ENCODE measurements around the gene UXS1.

The UXS1 gene

DNA sequence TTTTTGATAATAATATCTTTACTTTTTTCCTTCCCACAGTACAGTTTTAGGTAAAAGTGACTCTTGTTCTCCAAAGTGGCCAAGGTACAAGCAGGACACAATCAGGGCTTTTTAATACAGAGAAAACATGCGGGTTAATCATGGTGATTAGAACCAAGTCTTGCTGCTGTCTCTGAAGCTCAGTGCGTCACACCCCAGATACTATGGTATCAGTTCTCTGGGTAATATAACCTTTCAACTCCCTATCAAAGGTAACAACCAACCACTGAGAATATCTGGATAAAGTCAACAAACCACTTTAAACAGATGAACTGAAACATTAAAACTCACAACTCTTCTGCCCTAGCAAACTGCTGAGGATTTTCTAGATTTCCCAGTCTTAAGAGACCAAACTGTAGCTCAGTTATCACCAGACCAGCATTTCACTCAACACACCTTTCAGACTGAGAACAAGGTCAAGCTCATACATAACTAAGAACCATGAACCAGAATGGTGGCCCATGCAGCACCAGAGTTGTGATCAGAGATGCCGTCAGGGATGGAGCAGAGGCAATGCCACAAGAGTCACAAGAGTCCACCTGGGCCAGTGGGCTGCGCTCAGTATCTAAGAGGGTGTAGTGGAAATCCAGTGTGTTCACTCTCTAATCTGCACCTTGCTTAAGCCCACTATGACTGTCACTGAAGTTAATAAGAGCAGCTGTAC, 103.0 kb downstream of the UXS1 start:
- no peak overlapping the region for H3K27ac ChIP-seq (ENCODE audit: insufficient read depth, low read depth, low read length, poor library complexity, severe bottlenecking)
- WGBS, 2 experiments: 94 to 96% methylated on average over 4 of the region's 4 CpGs

DNA sequence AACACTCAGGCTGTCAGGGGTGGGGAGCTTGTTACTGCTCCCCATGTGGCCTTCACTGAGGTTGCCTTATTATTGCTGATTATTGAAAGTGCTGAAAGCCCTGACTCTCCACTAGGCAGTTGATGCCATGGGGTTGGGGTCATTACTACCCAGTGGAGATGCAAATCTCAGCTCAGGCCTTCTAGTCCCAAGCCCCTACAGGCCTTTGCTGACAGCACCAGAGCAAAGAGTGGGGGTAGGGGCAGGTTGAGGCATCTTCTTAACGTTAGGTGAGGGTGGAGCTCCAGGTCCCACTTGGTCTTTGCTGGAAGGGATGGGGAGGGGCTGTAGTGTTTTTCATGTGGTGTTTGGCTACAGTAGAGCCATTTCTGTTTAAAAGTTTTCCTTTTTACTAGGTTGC, 104.5 kb downstream of the UXS1 start:
- Histone ChIP-seq H3K9me3 (ENCODE audit: control insufficient read depth, low read length) (no peaks in the 10 kb centered on the region), H3K4me3 (ENCODE audit: insufficient read depth, low read depth, low read length) (no peak overlapping the region), H3K27me3 (ENCODE audit: control insufficient read depth, insufficient read depth, low read length, poor library complexity, severe bottlenecking) (no peaks in the 10 kb centered on the region), H3K27ac (ENCODE audit: insufficient read depth, low read depth, low read length, poor library complexity, severe bottlenecking) (no peak overlapping the region), H3K4me1 (ENCODE audit: control insufficient read depth, insufficient read depth, low read length) (no peaks in the 10 kb centered on the region), H3K36me3 (ENCODE audit: control insufficient read depth, insufficient read depth, low read length) (no peaks in the 10 kb centered on the region)
- 52 to 71% methylated on average over 1 of the region's 1 CpG for WGBS, 2 experiments

More for the DNA sequence above, 103.0 kb downstream of the UXS1 start:
- no peaks in the 10 kb centered on the region for H3K9me3 ChIP-seq (ENCODE audit: control insufficient read depth, low read length)
- no peaks in the 10 kb centered on the region for H3K4me1 ChIP-seq (ENCODE audit: control insufficient read depth, insufficient read depth, low read length)
- H3K27me3 ChIP-seq (ENCODE audit: control insufficient read depth, insufficient read depth, low read length, poor library complexity, severe bottlenecking): no peaks in the 10 kb centered on the region
- H3K4me3 ChIP-seq (ENCODE audit: insufficient read depth, low read depth, low read length): no peak overlapping the region
- peaks cover 3% of the 10 kb centered on the region for H3K36me3 ChIP-seq (ENCODE audit: control insufficient read depth, insufficient read depth, low read length)

DNA sequence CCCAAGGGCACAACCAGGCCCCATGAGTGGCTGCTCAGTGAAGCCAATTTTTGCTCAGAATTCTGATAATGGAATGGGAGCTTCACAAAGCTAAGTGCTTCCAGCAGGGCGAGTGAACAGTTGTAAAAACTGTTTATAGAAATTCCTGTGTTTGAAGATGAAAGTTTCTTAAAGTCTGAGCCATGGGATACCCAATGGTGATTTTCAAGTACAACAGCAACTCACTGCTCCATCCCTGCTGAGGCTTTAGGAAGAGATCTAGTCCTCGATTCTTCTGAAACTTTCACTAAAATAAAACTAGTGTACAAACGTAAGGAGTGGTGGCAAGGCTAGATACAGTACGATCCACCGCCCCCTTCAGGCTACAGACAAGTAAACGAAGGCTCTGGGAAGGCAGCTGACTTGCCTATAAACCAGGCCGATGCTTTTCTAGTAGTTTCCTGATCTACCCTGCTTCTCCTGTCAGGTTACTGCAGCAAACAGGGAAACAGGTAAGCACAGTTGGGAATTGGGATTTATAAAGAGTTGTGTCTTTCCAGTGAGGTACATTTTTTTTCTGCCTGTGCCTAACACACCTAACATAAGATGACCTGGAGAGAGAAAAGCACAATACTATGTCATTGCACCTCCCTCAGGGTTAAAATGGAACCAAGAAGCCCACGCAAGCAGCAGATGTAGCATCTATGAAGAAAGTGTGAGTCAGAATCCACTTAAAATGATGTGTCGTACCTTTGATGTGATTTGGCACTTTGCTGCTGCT, 108.7 kb downstream of the UXS1 start:
- Histone ChIP-seq H3K36me3 (ENCODE audit: control insufficient read depth, insufficient read depth, low read length) (no peaks in the 10 kb centered on the region), H3K4me1 (ENCODE audit: control insufficient read depth, insufficient read depth, low read length) (no peaks in the 10 kb centered on the region), H3K9me3 (ENCODE audit: control insufficient read depth, low read length) (no peaks in the 10 kb centered on the region), H3K27ac (ENCODE audit: insufficient read depth, low read depth, low read length, poor library complexity, severe bottlenecking) (no peak overlapping the region), H3K4me3 (ENCODE audit: insufficient read depth, low read depth, low read length) (no peak overlapping the region), H3K27me3 (ENCODE audit: control insufficient read depth, insufficient read depth, low read length, poor library complexity, severe bottlenecking) (no peaks in the 10 kb centered on the region)
- WGBS, 2 experiments: 81 to 83% methylated on average over 9 of the region's 9 CpGs

DNA sequence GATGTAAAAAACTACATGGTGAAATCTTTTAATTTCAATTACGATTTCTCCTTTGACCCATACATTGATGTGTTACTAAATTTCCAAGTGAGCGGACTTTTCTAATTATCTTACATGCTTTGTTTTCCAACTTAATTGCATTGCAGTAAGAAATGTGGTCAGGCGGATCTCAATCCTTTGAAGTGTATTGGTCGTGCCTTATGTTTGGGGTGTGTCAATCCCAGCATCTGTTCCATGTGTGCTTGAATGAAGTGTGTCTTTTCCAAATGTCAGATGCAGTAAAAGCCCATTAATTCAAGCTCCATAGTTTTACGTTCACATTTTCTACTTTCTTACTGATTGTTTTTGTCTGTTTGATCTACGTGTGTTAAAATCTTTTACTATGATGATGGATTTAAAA, 113.1 kb downstream of the UXS1 start:
- Histone ChIP-seq H3K27ac (ENCODE audit: insufficient read depth, low read depth, low read length, poor library complexity, severe bottlenecking) (no peak overlapping the region), H3K4me1 (ENCODE audit: control insufficient read depth, insufficient read depth, low read length) (no peaks in the 10 kb centered on the region), H3K9me3 (ENCODE audit: control insufficient read depth, low read length) (no peaks in the 10 kb centered on the region), H3K27me3 (ENCODE audit: control insufficient read depth, insufficient read depth, low read length, poor library complexity, severe bottlenecking) (no peaks in the 10 kb centered on the region), H3K36me3 (ENCODE audit: control insufficient read depth, insufficient read depth, low read length) (no peaks in the 10 kb centered on the region), H3K4me3 (ENCODE audit: insufficient read depth, low read depth, low read length) (no peak overlapping the region)
- WGBS, 2 experiments: 92 to 95% methylated on average over 5 to 6 of the region's 6 CpGs

DNA sequence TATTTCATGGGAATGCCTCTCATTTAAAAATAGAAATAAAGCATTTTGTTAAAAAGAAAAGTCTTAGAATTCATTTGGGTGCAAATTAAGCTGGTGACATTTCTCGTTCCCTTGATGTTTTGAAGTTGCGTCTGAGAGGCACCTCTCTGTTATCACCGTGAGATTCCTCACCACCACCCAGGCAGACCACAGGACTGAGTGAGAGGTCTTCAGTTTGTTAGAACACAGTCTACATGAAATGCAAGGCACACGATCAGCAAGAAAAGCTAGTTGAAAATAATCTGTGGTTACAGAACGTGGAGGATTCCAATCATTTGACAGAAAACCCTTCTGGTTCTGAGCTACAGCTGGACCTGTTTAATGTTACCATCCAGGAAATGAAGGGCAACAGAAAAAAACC, 116.0 kb downstream of the UXS1 start:
- no peak overlapping the region for H3K27ac ChIP-seq (ENCODE audit: insufficient read depth, low read depth, low read length, poor library complexity, severe bottlenecking)
- WGBS, 2 experiments: 79 to 81% methylated on average over 5 of the region's 5 CpGs
- H3K27me3 ChIP-seq (ENCODE audit: control insufficient read depth, insufficient read depth, low read length, poor library complexity, severe bottlenecking): no peaks in the 10 kb centered on the region
- H3K4me3 ChIP-seq (ENCODE audit: insufficient read depth, low read depth, low read length): no peak overlapping the region
- H3K4me1 ChIP-seq (ENCODE audit: control insufficient read depth, insufficient read depth, low read length): no peaks in the 10 kb centered on the region
- no peaks in the 10 kb centered on the region for H3K36me3 ChIP-seq (ENCODE audit: control insufficient read depth, insufficient read depth, low read length)
- no peaks in the 10 kb centered on the region for H3K9me3 ChIP-seq (ENCODE audit: control insufficient read depth, low read length)

DNA sequence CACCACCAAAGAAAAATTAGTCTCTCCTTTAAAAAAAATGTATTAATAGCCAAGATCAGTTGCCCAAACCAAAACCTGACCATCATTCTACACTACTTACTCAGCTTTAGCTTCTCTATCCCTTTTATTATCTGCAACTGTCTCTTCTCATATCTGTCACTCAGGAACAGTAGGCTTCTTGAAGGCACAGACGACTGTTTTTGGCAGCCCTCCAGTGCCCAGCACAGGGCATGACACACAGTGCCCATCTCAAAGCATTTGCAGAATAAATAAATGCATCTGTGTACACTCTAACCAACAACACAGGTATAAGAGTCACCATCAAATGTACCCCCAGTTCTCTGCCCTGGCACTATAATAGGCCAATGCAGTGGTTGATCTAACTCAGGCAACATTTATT, 117.2 kb downstream of the UXS1 start:
- 90% methylated on average over 1 of the region's 1 CpG for WGBS, 2 experiments
- no peaks in the 10 kb centered on the region for H3K27me3 ChIP-seq (ENCODE audit: control insufficient read depth, insufficient read depth, low read length, poor library complexity, severe bottlenecking)

DNA sequence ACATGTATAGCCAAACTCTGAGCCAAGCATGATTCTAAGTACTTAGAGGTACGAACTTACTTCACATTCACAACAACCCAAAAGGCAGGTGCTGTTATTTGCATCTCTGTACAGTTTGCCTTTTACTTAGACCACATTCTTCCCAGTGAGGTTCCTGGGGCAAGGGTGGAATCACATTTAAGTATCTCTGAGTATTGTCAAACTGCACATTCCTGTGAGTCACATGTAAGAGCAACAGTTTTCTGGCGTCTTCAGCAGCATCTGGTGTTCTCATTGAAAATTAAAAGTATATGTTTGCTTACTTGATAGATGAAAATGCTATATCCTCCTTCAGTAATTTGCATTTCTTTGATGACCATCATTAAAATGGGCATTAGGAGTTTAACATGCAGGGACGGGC, 119.1 kb downstream of the UXS1 start:
- no peaks in the 10 kb centered on the region for H3K9me3 ChIP-seq (ENCODE audit: control insufficient read depth, low read length)
- H3K27me3 ChIP-seq (ENCODE audit: control insufficient read depth, insufficient read depth, low read length, poor library complexity, severe bottlenecking): no peaks in the 10 kb centered on the region
- H3K4me1 ChIP-seq (ENCODE audit: control insufficient read depth, insufficient read depth, low read length): no peaks in the 10 kb centered on the region
- H3K27ac ChIP-seq (ENCODE audit: insufficient read depth, low read depth, low read length, poor library complexity, severe bottlenecking): no peak overlapping the region
- WGBS, 2 experiments: 90 to 93% methylated on average over 3 of the region's 3 CpGs
- no peaks in the 10 kb centered on the region for H3K36me3 ChIP-seq (ENCODE audit: control insufficient read depth, insufficient read depth, low read length)
- H3K4me3 ChIP-seq (ENCODE audit: insufficient read depth, low read depth, low read length): no peak overlapping the region

More for the DNA sequence above, 117.2 kb downstream of the UXS1 start:
- Histone ChIP-seq H3K4me1 (ENCODE audit: control insufficient read depth, insufficient read depth, low read length) (no peaks in the 10 kb centered on the region), H3K27ac (ENCODE audit: insufficient read depth, low read depth, low read length, poor library complexity, severe bottlenecking) (no peak overlapping the region), H3K36me3 (ENCODE audit: control insufficient read depth, insufficient read depth, low read length) (no peaks in the 10 kb centered on the region), H3K4me3 (ENCODE audit: insufficient read depth, low read depth, low read length) (no peak overlapping the region), H3K9me3 (ENCODE audit: control insufficient read depth, low read length) (no peaks in the 10 kb centered on the region)

DNA sequence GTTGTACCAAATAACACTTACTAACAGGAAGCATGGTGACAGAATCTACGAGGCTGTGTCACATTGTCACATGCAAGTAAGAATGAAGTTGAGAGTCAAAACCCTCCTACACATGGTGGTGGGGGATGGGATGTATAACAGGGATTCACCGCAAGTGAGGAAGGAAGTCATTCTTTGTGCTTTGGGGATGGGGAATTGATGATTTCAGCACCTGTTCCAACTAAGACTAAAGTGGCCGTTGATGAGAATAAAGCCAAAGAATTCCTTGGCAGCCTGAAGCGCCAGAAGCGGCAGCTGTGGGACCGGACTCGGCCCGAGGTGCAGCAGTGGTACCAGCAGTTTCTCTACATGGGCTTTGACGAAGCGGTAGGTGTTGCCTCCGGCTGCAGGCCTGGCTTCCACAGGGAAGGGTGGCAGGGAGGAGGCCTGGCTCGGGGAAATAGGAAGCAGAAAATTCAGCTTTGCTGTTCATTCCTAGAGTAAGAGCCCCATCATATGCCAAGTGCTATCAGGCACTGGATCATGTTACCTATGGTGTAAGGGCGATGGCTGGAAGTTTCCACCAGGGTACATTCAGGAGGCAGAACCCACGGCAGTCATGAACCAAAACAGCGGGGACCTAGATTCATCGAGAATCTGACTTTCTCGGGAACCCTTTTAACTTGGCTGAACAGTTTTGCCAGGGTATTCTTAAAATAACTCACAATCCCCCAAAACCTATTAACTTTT, 120.3 kb downstream of the UXS1 start:
- H3K9me3 ChIP-seq (ENCODE audit: control insufficient read depth, low read length): no peaks in the 10 kb centered on the region
- H3K27me3 ChIP-seq (ENCODE audit: control insufficient read depth, insufficient read depth, low read length, poor library complexity, severe bottlenecking): no peaks in the 10 kb centered on the region
- WGBS, 2 experiments: 95% methylated on average over 16 to 17 of the region's 17 CpGs

DNA sequence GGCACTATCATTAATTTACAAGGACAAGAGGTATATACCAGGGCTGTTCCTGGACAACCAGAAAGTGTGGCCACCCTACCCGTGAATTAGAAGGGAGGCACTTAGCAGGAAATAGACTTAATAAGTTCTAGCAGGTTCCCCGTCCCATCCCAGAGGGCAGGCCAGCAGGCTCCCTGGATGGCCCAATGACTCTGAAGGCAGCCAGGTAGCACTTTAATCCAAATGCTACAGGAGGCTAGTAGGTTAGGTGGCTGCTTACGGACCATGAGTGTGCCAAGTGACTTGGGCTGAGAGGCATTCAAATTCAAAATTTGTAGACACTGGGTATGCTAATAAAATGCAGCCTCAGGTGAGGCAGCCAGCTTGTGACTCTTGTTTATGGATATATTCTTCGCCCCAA, 123.9 kb downstream of the UXS1 start:
- Histone ChIP-seq H3K36me3 (ENCODE audit: control insufficient read depth, insufficient read depth, low read length) (no peaks in the 10 kb centered on the region), H3K9me3 (ENCODE audit: control insufficient read depth, low read length) (no peaks in the 10 kb centered on the region), H3K4me1 (ENCODE audit: control insufficient read depth, insufficient read depth, low read length) (peaks cover 8% of the 10 kb centered on the region), H3K27ac (ENCODE audit: insufficient read depth, low read depth, low read length, poor library complexity, severe bottlenecking) (no peak overlapping the region), H3K4me3 (ENCODE audit: insufficient read depth, low read depth, low read length) (no peak overlapping the region), H3K27me3 (ENCODE audit: control insufficient read depth, insufficient read depth, low read length, poor library complexity, severe bottlenecking) (peaks cover 16% of the 10 kb centered on the region)
- whole genome bisulfite sequencing, 2 experiments: 86 to 94% methylated on average over 4 of the region's 4 CpGs

More for the DNA sequence above, 120.3 kb downstream of the UXS1 start:
- H3K4me3 ChIP-seq (ENCODE audit: insufficient read depth, low read depth, low read length): no peak overlapping the region
- no peaks in the 10 kb centered on the region for H3K4me1 ChIP-seq (ENCODE audit: control insufficient read depth, insufficient read depth, low read length)
- H3K27ac ChIP-seq (ENCODE audit: insufficient read depth, low read depth, low read length, poor library complexity, severe bottlenecking): no peak overlapping the region
- H3K36me3 ChIP-seq (ENCODE audit: control insufficient read depth, insufficient read depth, low read length): no peaks in the 10 kb centered on the region

DNA sequence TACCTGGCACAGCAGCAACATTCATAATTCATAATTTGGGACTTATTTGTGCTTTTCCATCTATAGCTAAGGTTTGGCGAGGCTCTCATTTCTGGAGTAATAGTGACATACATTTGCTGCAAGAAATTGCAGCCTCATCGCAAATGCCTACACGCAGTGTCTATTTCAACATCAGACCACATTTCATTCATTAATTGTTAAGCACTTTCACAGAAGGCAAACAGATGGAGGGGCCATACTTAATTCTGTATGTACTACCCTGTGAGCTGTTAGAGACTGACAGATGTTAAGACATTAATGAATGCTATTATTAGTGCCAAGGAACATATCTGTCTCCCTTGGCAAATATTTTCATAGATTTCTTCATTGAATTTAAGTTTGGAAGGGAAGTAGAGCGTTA, 125.7 kb downstream of the UXS1 start:
- no peak overlapping the region for H3K27ac ChIP-seq (ENCODE audit: insufficient read depth, low read depth, low read length, poor library complexity, severe bottlenecking)

More for the DNA sequence above, 125.7 kb downstream of the UXS1 start:
- Histone ChIP-seq H3K27me3 (ENCODE audit: control insufficient read depth, insufficient read depth, low read length, poor library complexity, severe bottlenecking) (peaks cover 30% of the 10 kb centered on the region), H3K36me3 (ENCODE audit: control insufficient read depth, insufficient read depth, low read length) (no peaks in the 10 kb centered on the region), H3K4me3 (ENCODE audit: insufficient read depth, low read depth, low read length) (no peak overlapping the region), H3K4me1 (ENCODE audit: control insufficient read depth, insufficient read depth, low read length) (peaks cover 8% of the 10 kb centered on the region), H3K9me3 (ENCODE audit: control insufficient read depth, low read length) (no peaks in the 10 kb centered on the region)
- WGBS, 2 experiments: 94 to 96% methylated on average over 4 of the region's 4 CpGs
